ENCODE measurements around the gene RAD51B.

The RAD51B gene

GRCh38 chr14:68449561-68450181 is 630.1 kb downstream of the RAD51B start:
- H3K4me3 ChIP-seq (ENCODE audit: low read length): no peak overlapping the region
- no peak for TF ChIP-seq ZNF274 (IDR thresholded peaks at IDR 0.05; ENCODE audit: low read depth, low read length)

GRCh38 chr14:68450391-68451120 is 631.0 kb downstream of the RAD51B start:
- H3K4me3 ChIP-seq (ENCODE audit: low read length): no peak overlapping the region
- no peak for TF ChIP-seq ZNF274 (IDR thresholded peaks at IDR 0.05; ENCODE audit: low read depth, low read length)

- no peak for TF ChIP-seq ZNF274 (IDR thresholded peaks at IDR 0.05; ENCODE audit: low read depth, low read length)
- no peak overlapping the region for H3K4me3 ChIP-seq (ENCODE audit: low read length)
Observed at GRCh38 chr14:68451696-68452373, 632.3 kb downstream of the RAD51B start.

- no peak for TF ChIP-seq ZNF274 (IDR thresholded peaks at IDR 0.05; ENCODE audit: low read depth, low read length)
- no peak overlapping the region for H3K4me3 ChIP-seq (ENCODE audit: low read length)
Observed at GRCh38 chr14:68458253-68458652, 638.7 kb downstream of the RAD51B start.

- H3K4me3 ChIP-seq (ENCODE audit: low read length): no peak overlapping the region
- TF ChIP-seq ZNF274 (IDR thresholded peaks at IDR 0.05; ENCODE audit: low read depth, low read length): no peak
Observed at GRCh38 chr14:68458840-68459469, 639.4 kb downstream of the RAD51B start.

- no peak for TF ChIP-seq ZNF274 (IDR thresholded peaks at IDR 0.05; ENCODE audit: low read depth, low read length)
- H3K4me3 ChIP-seq (ENCODE audit: low read length): no peak overlapping the region
Observed at GRCh38 chr14:68459480-68460136, 640.0 kb downstream of the RAD51B start.

- no peak for TF ChIP-seq ZNF274 (IDR thresholded peaks at IDR 0.05; ENCODE audit: low read depth, low read length)
- no peak overlapping the region for H3K4me3 ChIP-seq (ENCODE audit: low read length)
Observed at GRCh38 chr14:68460541-68460940, 641.0 kb downstream of the RAD51B start.

GRCh38 chr14:68461086-68461485 is 641.5 kb downstream of the RAD51B start:
- no peak overlapping the region for H3K4me3 ChIP-seq (ENCODE audit: low read length)
- no peak for TF ChIP-seq ZNF274 (IDR thresholded peaks at IDR 0.05; ENCODE audit: low read depth, low read length)

GRCh38 chr14:68462683-68463082 is 643.1 kb downstream of the RAD51B start:
- no peak for TF ChIP-seq ZNF274 (IDR thresholded peaks at IDR 0.05; ENCODE audit: low read depth, low read length)
- H3K4me3 ChIP-seq (ENCODE audit: low read length): no peak overlapping the region

- no peak overlapping the region for H3K4me3 ChIP-seq (ENCODE audit: low read length)
Observed at GRCh38 chr14:68463299-68463698, 643.7 kb downstream of the RAD51B start.

GRCh38 chr14:68463705-68464374 is 644.3 kb downstream of the RAD51B start:
- no peak overlapping the region for H3K4me3 ChIP-seq (ENCODE audit: low read length)
- no peak for TF ChIP-seq ZNF274 (IDR thresholded peaks at IDR 0.05; ENCODE audit: low read depth, low read length)

More at GRCh38 chr14:68463299-68463698, 643.7 kb downstream of the RAD51B start:
- no peak for TF ChIP-seq ZNF274 (IDR thresholded peaks at IDR 0.05; ENCODE audit: low read depth, low read length)

GRCh38 chr14:68464711-68465110 is 645.1 kb downstream of the RAD51B start:
- no peak overlapping the region for H3K4me3 ChIP-seq (ENCODE audit: low read length)
- TF ChIP-seq ZNF274 (IDR thresholded peaks at IDR 0.05; ENCODE audit: low read depth, low read length): no peak

- no peak overlapping the region for H3K4me3 ChIP-seq (ENCODE audit: low read length)
- no peak for TF ChIP-seq ZNF274 (IDR thresholded peaks at IDR 0.05; ENCODE audit: low read depth, low read length)
Observed at GRCh38 chr14:68466491-68466977, 647.0 kb downstream of the RAD51B start.
